GM08714 (cell line): Measurements from ENCODE around the gene TNS3.
A peak's percentile ranks its signal among the peaks of the same experiment; 100 is the strongest.

Source experiments
- H3K4me3 ChIP-seq: fragments of 200-500 bp; sonication (Bioruptor generic); 2 replicates; pipeline ENCODE4 v1.5.1; 2014; ENCODE audit warnings: mild to moderate bottlenecking, low read length, inconsistent platforms
- ZNF274 ChIP-seq: IDR thresholded peaks from 2 replicates; pipeline ENCODE4 v1.6.1; 2012; ENCODE audit warnings: mild to moderate bottlenecking, low read depth, low read length

TNS3 gene

GRCh38 chr7:47500103-47500563 is 81.8 kb downstream of the TNS3 start:
- H3K4me3 ChIP-seq, result no peak overlapping the region
- no peak for TF ChIP-seq ZNF274

DNA sequence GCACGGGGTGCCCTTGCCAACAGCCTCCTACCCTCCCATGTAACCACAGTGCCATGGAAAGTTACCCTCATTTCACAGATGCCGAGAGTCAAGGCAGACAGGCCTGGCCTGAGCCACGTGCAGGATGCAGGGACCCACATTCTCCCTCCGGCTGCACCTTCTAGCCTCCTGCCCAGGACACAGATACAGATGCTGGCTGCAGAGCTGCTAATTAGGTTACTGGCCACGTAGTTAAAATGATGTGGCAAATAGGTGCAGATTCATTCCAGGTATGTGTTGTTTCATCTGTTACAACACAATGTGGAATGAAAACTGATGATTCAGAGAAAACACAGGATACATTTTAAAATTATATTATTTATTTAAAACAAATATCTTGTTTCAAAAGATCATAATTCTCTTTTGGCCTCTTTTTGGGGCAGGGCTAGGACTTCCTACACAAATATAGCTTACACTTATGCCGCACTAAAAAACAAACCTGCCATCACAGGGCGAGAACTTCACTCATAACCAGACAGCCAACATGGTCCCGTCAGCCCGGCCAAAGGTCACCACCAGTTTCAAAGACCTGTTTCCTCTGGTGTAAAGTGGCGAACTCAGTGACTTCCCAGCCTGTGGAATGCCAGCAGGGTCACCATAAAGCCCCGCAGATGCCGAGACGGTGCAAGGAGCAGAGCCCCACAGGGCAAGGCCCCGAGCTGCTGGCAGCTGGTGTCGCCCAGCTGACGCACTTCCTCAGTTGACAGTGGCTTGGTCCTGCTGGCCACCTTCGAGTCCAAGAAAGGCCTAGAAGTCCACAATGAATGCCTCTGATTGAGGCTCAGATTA is 83.5 kb downstream of the TNS3 start:
- H3K4me3 ChIP-seq, result no peak overlapping the region
- TF ChIP-seq ZNF274, result no peak

DNA sequence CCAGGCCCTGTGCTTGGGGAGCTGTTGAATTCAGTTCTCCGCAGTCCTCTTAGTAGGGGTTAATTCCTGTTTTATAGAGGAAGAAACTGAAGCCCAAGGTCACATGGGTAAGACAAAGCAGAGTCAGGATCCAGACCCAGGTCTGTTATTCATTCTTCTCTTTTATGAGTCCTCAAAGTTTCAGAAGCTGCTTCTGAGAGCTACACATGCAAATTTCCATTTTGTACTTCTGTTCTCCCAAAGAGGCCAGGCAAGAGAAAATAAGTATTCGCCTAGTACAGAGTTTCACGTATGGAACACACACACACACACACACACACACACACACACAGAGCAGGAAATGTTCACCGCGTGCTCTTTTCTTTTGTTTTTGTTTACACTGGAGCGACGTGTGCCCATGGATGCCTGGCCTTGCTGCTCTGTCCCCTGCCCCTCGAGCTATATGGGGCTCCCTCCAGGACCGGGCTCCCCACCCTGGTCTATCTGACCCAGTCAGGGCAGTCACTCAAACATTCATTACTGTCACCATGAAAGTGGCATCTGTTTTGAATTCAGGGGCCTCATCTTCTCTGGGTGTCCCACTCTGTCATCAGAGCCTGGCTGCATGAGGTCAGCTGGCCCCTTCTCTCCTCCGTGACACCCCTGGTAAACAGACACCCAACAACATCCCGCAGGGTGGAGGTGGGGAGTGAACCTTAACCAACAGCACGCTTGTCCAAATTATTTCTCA is 84.4 kb downstream of the TNS3 start:
- H3K4me3 ChIP-seq, result no peak overlapping the region
- no peak for TF ChIP-seq ZNF274

- TF ChIP-seq ZNF274, result no peak
- H3K4me3 ChIP-seq, result no peak overlapping the region
These were observed 85.2 kb downstream of the TNS3 start for GRCh38 chr7:47496666-47497065.

- H3K4me3 ChIP-seq, result no peak overlapping the region
- TF ChIP-seq ZNF274, result no peak
These were observed 85.8 kb downstream of the TNS3 start for GRCh38 chr7:47496056-47496665.

GRCh38 chr7:47493976-47494911 is 87.7 kb downstream of the TNS3 start:
- TF ChIP-seq ZNF274, result no peak
- peak overlapping the region; percentile 13; the same call in 1 of the 2 replicates for H3K4me3 ChIP-seq

DNA sequence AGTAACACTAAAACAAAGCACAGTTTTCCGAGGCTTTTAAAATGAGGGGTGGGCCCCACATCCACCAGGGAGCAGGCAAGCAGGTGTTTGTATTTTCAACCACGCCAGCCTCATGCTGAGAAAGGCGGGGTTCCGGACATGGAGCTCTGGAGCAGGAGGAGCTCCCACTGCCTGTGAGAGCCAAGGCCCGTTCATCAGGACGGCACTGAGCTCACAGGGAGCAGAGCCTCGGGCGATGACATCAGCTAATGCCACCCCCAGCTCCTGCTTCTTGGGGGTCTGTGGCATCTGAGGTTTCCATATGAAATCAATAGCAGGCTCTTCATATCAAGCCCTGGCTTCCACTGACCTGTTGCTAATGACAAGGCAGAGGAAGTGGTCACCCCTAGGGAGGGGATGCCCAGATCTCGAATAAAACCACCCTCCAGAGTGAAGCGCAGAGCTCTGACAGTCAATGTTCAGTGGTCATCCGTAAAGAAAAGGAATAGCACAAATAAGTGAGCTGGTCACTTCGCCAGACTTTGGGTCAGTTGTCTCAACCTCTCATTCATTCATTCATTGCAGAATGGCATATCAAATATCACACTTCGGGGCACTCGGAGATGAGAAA is 89.1 kb downstream of the TNS3 start:
- TF ChIP-seq ZNF274, result no peak
- no peak overlapping the region for H3K4me3 ChIP-seq

DNA sequence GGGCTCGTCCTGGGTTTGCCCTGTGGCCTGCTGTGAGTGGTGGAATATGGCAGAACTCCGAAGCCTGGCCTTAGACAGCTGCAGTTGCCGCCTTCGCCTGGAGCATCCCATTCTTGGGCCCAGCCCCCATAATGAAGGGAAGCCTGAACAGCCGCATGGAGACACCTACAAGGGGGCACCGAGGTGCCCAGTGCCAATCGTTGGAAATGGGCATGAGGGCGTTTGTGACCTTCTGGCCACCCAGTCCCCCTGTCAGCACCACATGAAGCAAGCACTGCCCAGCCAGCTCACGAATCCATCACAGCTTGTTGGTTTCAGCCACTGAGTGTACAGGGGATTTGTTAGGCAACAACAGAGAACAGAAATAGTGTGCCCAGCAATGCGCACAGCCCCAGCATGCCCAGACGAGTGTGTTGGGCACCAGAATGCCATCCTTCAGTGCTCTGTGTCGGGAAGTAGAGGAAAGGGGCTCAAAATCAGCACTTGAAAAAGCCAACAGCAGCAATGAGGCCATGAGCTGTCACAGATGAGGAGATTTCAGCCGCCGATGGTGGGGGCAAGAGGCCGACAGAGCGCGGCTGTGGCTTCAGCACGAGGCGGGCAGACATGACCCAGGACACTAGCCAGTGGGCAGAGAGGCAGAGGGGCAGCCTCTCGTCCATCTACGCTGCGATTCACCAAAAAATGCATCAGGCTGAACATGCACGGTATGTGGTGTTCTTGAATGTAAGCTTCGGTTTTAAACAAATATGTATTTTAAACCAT is 91.2 kb downstream of the TNS3 start:
- no peak for TF ChIP-seq ZNF274
- H3K4me3 ChIP-seq, result no peak overlapping the region

DNA sequence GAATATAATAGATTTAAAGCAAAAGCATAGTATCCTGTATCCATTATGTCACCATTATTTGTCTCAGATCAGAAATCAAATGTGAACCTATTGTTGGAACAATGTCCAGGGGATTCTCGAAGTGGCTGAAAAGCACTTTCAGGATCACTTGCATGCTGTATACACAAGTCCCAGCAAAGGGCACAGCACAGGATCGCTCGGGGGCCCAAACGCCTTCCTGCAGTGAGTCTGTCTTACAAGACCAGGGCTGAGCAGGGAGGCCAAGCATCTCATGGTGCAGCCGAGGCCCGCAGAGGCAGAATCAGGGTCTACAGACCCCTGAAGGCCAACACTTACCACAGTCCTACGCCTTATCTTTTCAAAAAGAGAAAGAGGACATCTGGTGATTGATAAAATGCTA is 92.3 kb downstream of the TNS3 start:
- TF ChIP-seq ZNF274, result no peak
- no peak overlapping the region for H3K4me3 ChIP-seq

GRCh38 chr7:47488969-47489342 is 93.0 kb downstream of the TNS3 start:
- no peak overlapping the region for H3K4me3 ChIP-seq
- TF ChIP-seq ZNF274, result no peak

- no peak for TF ChIP-seq ZNF274
- no peak overlapping the region for H3K4me3 ChIP-seq
These were observed 93.5 kb downstream of the TNS3 start for GRCh38 chr7:47488201-47488968.
